ENCODE results near the gene CALHM2. TPM values are rescaled to one million over a fixed set of nuclear protein-coding genes. Genes with fewer than 3 reads are reported as not detected.

CALHM2 gene
- 10 to 100 TPM; 23.8 to 57.7 TPM for total RNA-seq

GRCh38 chr10:103451831-103452505, at the start of gene CALHM2:
CALHM2 (minus strand) TSS chr10:103452370; CDS start chr10:103449941, 2,429 bp downstream.
- Histone ChIP-seq H3K27ac (peak within 1 kb of the TSS; percentile 88 to 93), H3K36me3 (peaks cover 22% of the 10 kb centered on the region), H3K4me3 (peak within 1 kb of the TSS; percentile 74 to 75), H3K4me1 (peaks cover 0 to 45% of the 10 kb centered on the region in 2 donors), H3K9me3 (no peaks in the 10 kb centered on the region), H3K27me3 (no peaks in the 10 kb centered on the region)
- peak; percentile 83 for DNase-seq (ENCODE audit: low spot score)
- TF ChIP-seq CTCF (IDR thresholded peaks at IDR 0.05): no peak

GRCh38 chr10:103501186-103501585, 49.0 kb upstream of the CALHM2 start:
- peaks cover 0 to 9% of the 10 kb centered on the region in 2 donors for H3K4me1 ChIP-seq

GRCh38 chr10:103500481-103500880, 48.3 kb upstream of the CALHM2 start:
- Histone ChIP-seq H3K36me3 (no peaks in the 10 kb centered on the region), H3K9me3 (no peaks in the 10 kb centered on the region), H3K27me3 (no peaks in the 10 kb centered on the region), H3K4me1 (peaks cover 0 to 9% of the 10 kb centered on the region in 2 donors), H3K27ac (no peak overlapping the region), H3K4me3 (no peak overlapping the region)
- no peak for TF ChIP-seq CTCF (IDR thresholded peaks at IDR 0.05)
- DNase-seq (ENCODE audit: low spot score): no peak

More at GRCh38 chr10:103501186-103501585, 49.0 kb upstream of the CALHM2 start:
- H3K27ac ChIP-seq: no peak overlapping the region
- no peak for TF ChIP-seq CTCF (IDR thresholded peaks at IDR 0.05)
- H3K4me3 ChIP-seq: no peak overlapping the region
- no peaks in the 10 kb centered on the region for H3K27me3 ChIP-seq
- DNase-seq (ENCODE audit: low spot score): no peak
- H3K36me3 ChIP-seq: no peaks in the 10 kb centered on the region
- H3K9me3 ChIP-seq: no peaks in the 10 kb centered on the region

- H3K27ac ChIP-seq: no peak overlapping the region
- DNase-seq (ENCODE audit: low spot score): no peak
- H3K36me3 ChIP-seq: no peaks in the 10 kb centered on the region
- no peaks in the 10 kb centered on the region for H3K9me3 ChIP-seq
- H3K4me1 ChIP-seq: peaks cover 0 to 9% of the 10 kb centered on the region in 2 donors
- TF ChIP-seq CTCF (IDR thresholded peaks at IDR 0.05): no peak
- H3K27me3 ChIP-seq: no peaks in the 10 kb centered on the region
- H3K4me3 ChIP-seq: no peak overlapping the region
Measured at GRCh38 chr10:103499881-103500280, 47.7 kb upstream of the CALHM2 start.

- Histone ChIP-seq H3K9me3 (no peaks in the 10 kb centered on the region), H3K4me1 (peaks cover 0 to 8% of the 10 kb centered on the region in 2 donors), H3K36me3 (no peaks in the 10 kb centered on the region), H3K27ac (no peak overlapping the region), H3K27me3 (no peaks in the 10 kb centered on the region), H3K4me3 (no peak overlapping the region)
- TF ChIP-seq CTCF (IDR thresholded peaks at IDR 0.05): no peak
- no peak for DNase-seq (ENCODE audit: low spot score)
Measured at GRCh38 chr10:103498936-103499638, 46.9 kb upstream of the CALHM2 start.
